H1 (cell line): Measurements from ENCODE around the gene LSG1. TPM values are rescaled to one million over a fixed set of nuclear protein-coding genes. Genes with fewer than 3 reads are reported as not detected.

Experiments used
- MAFK ChIP-seq: IDR thresholded peaks from 2 replicates; pipeline ENCODE4 v1.6.1; 2012; ENCODE audit warnings: low read depth, mild to moderate bottlenecking, improper control_type of control experiment, low read length
- POLR2A ChIP-seq, 2 experiments: IDR thresholded peaks; 1 replicate in 1 of 2; 2 replicates in 1 of 2; pipeline ENCODE4 v1.6.1; 2011; ENCODE audit warnings: low read depth in 2 of 2, low read length in 2 of 2, mild to moderate bottlenecking in 2 of 2; ENCODE audit errors: control extremely low read depth in 1 of 2
- polyA plus RNA-seq, 7 experiments: library from polyadenylated mRNA; depleted of rRNA in 3 of 7; stranded (reverse) in 5 of 7; unstranded in 2 of 7; fragments of >200 nt in 5 of 7; fragments of 200-250 nt in 2 of 7; gene quantifications; 1 replicate in 5 of 7; 2 replicates in 1 of 7; 4 replicates in 1 of 7; pipeline versions ENCODE4 v1.2.1 to v1.2.3, GENCODE V29; 2011 to 2013; ENCODE audit warnings: missing spikeins in 2 of 7, mixed read lengths in 2 of 7
- total RNA-seq: library from RNA; stranded (reverse); fragmentation: NEBNext Ultra II Directional; extraction: Animal tissue kit (Norgen Biotek cat#: 25700); gene quantifications from 2 replicates; pipeline ENCODE4 v1.2.1, GENCODE V29; 2021

Gene LSG1
- total and polyA plus RNA-seq, 2 of the 8 experiments (the other 6 are each of a cell fraction or from before 2014, with no cell fraction given) = 23.7 to 47.6 TPM

- no peak for TF ChIP-seq MAFK
- no peak for TF ChIP-seq POLR2A (IDR thresholded peaks at IDR 0.05; ENCODE audit: control extremely low read depth in 1 of 2, low read depth in 2 of 2, low read length in 2 of 2)
These were observed 18.7 kb upstream of the LSG1 start (continued) for GRCh38 chr3:194690501-194691372.
